T-cell (primary cell): ENCODE results near the gene GCN1. TPM values are rescaled to one million over a fixed set of nuclear protein-coding genes. Genes with fewer than 3 reads are reported as not detected.

ENCODE experiments used
- ATAC-seq, 4 experiments: fragments of 200-7000 bp in 3 of 4; fragments of 150-1000 bp in 1 of 4; cut with Tn5 transposase; replicated peaks in 1 of 4; 1 replicate in 3 of 4; 2 replicates in 1 of 4; pipeline ENCODE4 v1.10.0; 2021; ENCODE audit warnings: moderate library complexity in 3 of 4, mild to moderate bottlenecking in 2 of 4, moderate number of reproducible peaks in 1 of 4
- CTCF ChIA-PET, 2 donors: fragments of 300-600 bp; sonication (Branson Sonifier 250); formaldehyde crosslinking; loops; one replicate each; lab custom pipeline; 2022; ENCODE audit warnings: antibody characterized with exemption in 2 of 2; lab: Charles Lee
- POLR2A ChIA-PET, 2 donors: fragments of 300-600 bp; sonication (Branson Sonifier 250); formaldehyde crosslinking; loops; one replicate each; lab custom pipeline; 2022; ENCODE audit warnings: antibody characterized with exemption in 2 of 2; lab: Charles Lee
- DNase-seq, 35 experiments: peaks; one replicate each; pipeline versions ENCODE4 v3.0.0 to v3.0.0-alpha.2; 2013 to 2023
- H3K27ac ChIP-seq: one replicate; pipeline ENCODE4 v1.5.1; 2013; ENCODE audit warnings: low read length
- H3K27me3 ChIP-seq, 2 experiments: replicated peaks in 1 of 2; 1 replicate in 1 of 2; 2 replicates in 1 of 2; pipeline versions ENCODE4 v1.6.1 to v1.7.0; 2013; ENCODE audit warnings: low read length in 1 of 2, mixed read lengths in 1 of 2; ENCODE audit not compliant: control insufficient read depth in 2 of 2, insufficient read depth in 2 of 2; ENCODE audit errors: extremely low read depth in 1 of 2
- H3K36me3 ChIP-seq, 2 donors: 1 replicate in 1 of 2; 2 replicates in 1 of 2; pipeline versions ENCODE4 v1.6.1 to v1.7.0; 2013; ENCODE audit warnings: low read length in 1 of 2; ENCODE audit not compliant: control insufficient read depth in 2 of 2, insufficient read depth in 1 of 2; ENCODE audit errors: extremely low read depth in 1 of 2
- H3K4me1 ChIP-seq, 2 experiments: 1 replicate in 1 of 2; 2 replicates in 1 of 2; pipeline versions ENCODE4 v1.6.1 to v1.7.0; 2013; ENCODE audit warnings: low read length in 2 of 2, mixed read lengths in 1 of 2; ENCODE audit not compliant: insufficient read depth in 2 of 2, control insufficient read depth in 1 of 2; ENCODE audit errors: extremely low read depth in 1 of 2
- H3K4me3 ChIP-seq, 2 donors: 1 replicate in 1 of 2; 2 replicates in 1 of 2; pipeline versions ENCODE4 v1.5.1 to v1.7.0; 2013; ENCODE audit warnings: mild to moderate bottlenecking in 2 of 2, low read length in 1 of 2, moderate library complexity in 1 of 2; ENCODE audit not compliant: control insufficient read depth in 1 of 2; ENCODE audit errors: extremely low read depth in 1 of 2
- H3K9me3 ChIP-seq: 2 replicates; pipeline ENCODE4 v1.7.0; 2013
- H3K27ac Mint-ChIP-seq, 2 donors: one replicate each; pipeline ENCODE4 v1.8.0; 2020 to 2021; ENCODE audit warnings: mild to moderate bottlenecking in 2 of 2, mixed read lengths in 2 of 2
- H3K27me3 Mint-ChIP-seq, 2 donors: one replicate each; pipeline ENCODE4 v1.8.0; 2021 to 2022; ENCODE audit warnings: mixed read lengths in 2 of 2
- H3K36me3 Mint-ChIP-seq: one replicate; pipeline ENCODE4 v1.8.0; 2021; ENCODE audit warnings: mixed read lengths
- H3K4me1 Mint-ChIP-seq, 3 donors: one replicate each; pipeline ENCODE4 v1.8.0; 2020 to 2022; ENCODE audit warnings: mixed read lengths in 3 of 3, mild to moderate bottlenecking in 1 of 3
- H3K4me3 Mint-ChIP-seq, 3 donors: one replicate each; pipeline ENCODE4 v1.8.0; 2020 to 2022; ENCODE audit warnings: mild to moderate bottlenecking in 3 of 3, mixed read lengths in 3 of 3, moderate library complexity in 3 of 3
- H3K9me3 Mint-ChIP-seq, 3 donors: one replicate each; pipeline ENCODE4 v1.8.0; 2020 to 2022; ENCODE audit warnings: mixed read lengths in 3 of 3
- WGBS: methylation state at CpG from one replicate; pipeline ENCODE4 v1.1.5; 2013; ENCODE audit warnings: missing lambda C conversion rate; ENCODE audit not compliant: insufficient coverage; 5-methylcytosine and 5-hydroxymethylcytosine counted together
- total RNA-seq, 35 experiments: library from RNA in 6 of 35; stranded (reverse) in 6 of 35; fragments of 120-200 nt in 1 of 35; gene quantifications; one replicate each; pipeline versions ENCODE4 v1.2.1 to v1.2.4 and lab custom pipeline; 2013 to 2026

GCN1 gene
- total RNA-seq, 5 donors from 2014 or later (not counting 1 experiment from before 2014, with no cell fraction given): 139 to 171 (median 161) TPM

- H3K27ac Mint-ChIP-seq: no peak overlapping the region
- ATAC-seq: no peak
- Histone ChIP-seq H3K4me3 (no peak overlapping the region), H3K9me3 (no peaks in the 10 kb centered on the region), H3K27ac (no peak overlapping the region), H3K27me3 (no peaks in the 10 kb centered on the region), H3K36me3 (peaks cover 44 to 95% of the 10 kb centered on the region in 2 donors), H3K4me1 (no peaks in the 10 kb centered on the region)
- WGBS: 85% methylated on average over 2 of the region's 6 CpGs
- peaks cover 39% of the 10 kb centered on the region for H3K36me3 Mint-ChIP-seq
- CTCF ChIA-PET: no interaction called here
- POLR2A ChIA-PET: no interaction called here
- H3K27me3 Mint-ChIP-seq: no peaks in the 10 kb centered on the region
- no peak overlapping the region for H3K4me3 Mint-ChIP-seq
- DNase-seq: no peak
- H3K9me3 Mint-ChIP-seq: no peaks in the 10 kb centered on the region
- peaks cover 0 to 2% (median 0%) of the 10 kb centered on the region in 3 donors for H3K4me1 Mint-ChIP-seq
Measured at GRCh38 chr12:120132863-120133385, 61.6 kb downstream of the GCN1 start.

DNA sequence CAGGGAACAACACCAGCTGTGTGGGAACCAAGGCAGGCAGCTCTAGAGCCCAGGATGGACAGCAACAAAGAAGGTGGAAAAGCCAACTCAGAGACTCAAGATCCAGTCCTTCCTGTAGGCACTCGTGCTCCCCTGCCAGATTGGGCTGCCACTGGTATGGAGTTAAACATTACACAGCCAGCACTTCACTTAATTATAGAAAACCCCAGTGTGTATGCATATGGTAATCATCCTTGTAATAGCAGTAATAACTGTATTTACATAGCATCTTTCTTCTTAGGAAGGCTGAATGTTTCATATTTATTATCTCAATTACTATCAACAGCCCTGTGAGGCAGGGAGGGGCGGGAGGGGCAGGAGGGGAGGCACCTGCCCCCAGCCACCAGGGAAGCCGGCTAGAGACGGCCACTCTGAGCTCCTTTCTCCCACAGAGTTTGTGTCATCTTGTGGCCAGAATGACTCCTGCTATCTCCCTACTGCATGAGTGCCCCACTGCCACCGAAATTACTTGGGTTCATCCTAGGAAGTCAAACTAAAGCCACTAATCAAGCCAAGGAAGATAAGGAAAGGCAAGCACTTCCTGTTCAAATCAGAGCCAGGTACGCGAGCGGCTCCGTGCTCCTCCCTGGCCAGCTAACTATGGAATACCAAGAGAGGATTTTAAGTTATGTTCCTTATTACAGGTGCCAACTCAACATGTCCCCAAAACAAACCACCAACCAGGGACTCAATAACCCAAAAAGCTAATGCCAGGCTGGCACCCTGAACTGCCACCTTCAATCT lies 62.3 kb downstream of the GCN1 start:
- H3K27me3 ChIP-seq: no peaks in the 10 kb centered on the region
- WGBS: 90% methylated on average over 2 of the region's 9 CpGs
- ATAC-seq: no peak
- peaks cover 0 to 2% (median 0%) of the 10 kb centered on the region in 3 donors for H3K4me1 Mint-ChIP-seq
- ChIA-PET CTCF (no interaction called here), POLR2A (no interaction called here)
- DNase-seq: no peak
- H3K36me3 Mint-ChIP-seq: peaks cover 41% of the 10 kb centered on the region
- no peak overlapping the region for H3K27ac ChIP-seq
- H3K36me3 ChIP-seq: peaks cover 50 to 95% of the 10 kb centered on the region in 2 donors
- no peaks in the 10 kb centered on the region for H3K9me3 ChIP-seq
- no peak overlapping the region for H3K27ac Mint-ChIP-seq
- H3K4me1 ChIP-seq: no peaks in the 10 kb centered on the region
- no peak overlapping the region for H3K4me3 Mint-ChIP-seq
- no peaks in the 10 kb centered on the region for H3K27me3 Mint-ChIP-seq
- H3K4me3 ChIP-seq: no peak overlapping the region
- H3K9me3 Mint-ChIP-seq: no peaks in the 10 kb centered on the region

- no peaks in the 10 kb centered on the region for H3K9me3 Mint-ChIP-seq
- DNase-seq (no peak), ATAC-seq (no peak)
- no peak overlapping the region for H3K4me3 Mint-ChIP-seq
- no peak overlapping the region for H3K27ac Mint-ChIP-seq
- Histone ChIP-seq H3K4me3 (no peak overlapping the region), H3K27me3 (no peaks in the 10 kb centered on the region), H3K36me3 (peaks cover 57 to 91% of the 10 kb centered on the region in 2 donors), H3K27ac (no peak overlapping the region), H3K9me3 (no peaks in the 10 kb centered on the region), H3K4me1 (no peaks in the 10 kb centered on the region)
- 98% methylated on average over 15 of the region's 15 CpGs for WGBS
- H3K4me1 Mint-ChIP-seq: peaks cover 0 to 5% (median 2%) of the 10 kb centered on the region in 3 donors
- ChIA-PET CTCF (no interaction called here), POLR2A (no interaction called here)
- H3K36me3 Mint-ChIP-seq: peaks cover 49% of the 10 kb centered on the region
- no peaks in the 10 kb centered on the region for H3K27me3 Mint-ChIP-seq
Measured at GRCh38 chr12:120131116-120131515, 63.4 kb downstream of the GCN1 start.

DNA sequence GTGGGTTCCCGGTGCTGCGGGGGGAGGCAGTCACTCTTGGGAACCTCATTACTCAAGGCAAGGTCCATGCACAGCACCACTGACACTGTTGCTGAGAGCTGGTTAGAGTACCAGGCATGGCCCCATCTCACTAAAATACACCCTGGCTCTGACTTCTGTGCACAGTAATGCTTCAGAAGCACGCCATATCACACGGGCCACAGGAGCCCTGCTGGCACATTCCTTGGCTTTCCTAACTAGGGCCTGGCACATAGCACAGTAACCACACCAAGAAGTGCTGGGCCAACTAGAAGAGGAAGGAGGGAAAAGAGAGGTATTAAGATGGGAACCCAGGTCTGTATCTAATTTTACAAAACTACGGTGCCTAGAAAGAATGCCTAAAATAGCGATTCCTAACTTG lies 64.5 kb downstream of the GCN1 start:
- Histone ChIP-seq H3K4me3 (no peak overlapping the region), H3K9me3 (no peaks in the 10 kb centered on the region), H3K4me1 (no peaks in the 10 kb centered on the region), H3K36me3 (peaks cover 60 to 84% of the 10 kb centered on the region in 2 donors), H3K27ac (no peak overlapping the region), H3K27me3 (no peaks in the 10 kb centered on the region)
- Mint-ChIP-seq H3K4me1 (peaks cover 0 to 8% (median 4%) of the 10 kb centered on the region in 3 donors), H3K4me3 (no peak overlapping the region), H3K36me3 (peaks cover 49% of the 10 kb centered on the region), H3K9me3 (no peaks in the 10 kb centered on the region), H3K27me3 (no peaks in the 10 kb centered on the region), H3K27ac (no peak overlapping the region)
- 94% methylated on average over 2 of the region's 6 CpGs for WGBS
- POLR2A ChIA-PET: no interaction called here
- CTCF ChIA-PET: no interaction called here
- DNase-seq: no peak
- ATAC-seq: no peak

- Histone ChIP-seq H3K27me3 (no peaks in the 10 kb centered on the region), H3K4me1 (peaks cover 0 to 23% of the 10 kb centered on the region in 2 experiments), H3K4me3 (no peak overlapping the region), H3K9me3 (no peaks in the 10 kb centered on the region), H3K36me3 (peaks cover 37 to 51% of the 10 kb centered on the region in 2 donors), H3K27ac (no peak overlapping the region)
- Mint-ChIP-seq H3K4me1 (peaks cover 17 to 31% (median 28%) of the 10 kb centered on the region in 3 donors), H3K27me3 (no peaks in the 10 kb centered on the region), H3K36me3 (peaks cover 33% of the 10 kb centered on the region), H3K9me3 (no peaks in the 10 kb centered on the region), H3K4me3 (no peak overlapping the region), H3K27ac (peak overlapping the region in 1 of 2 donors; percentile 75)
- CTCF ChIA-PET: no interaction called here
- DNase-seq (peak in 1 of 35 experiments; percentile 14), ATAC-seq (no peak)
- no CpG with 5 or more reads among the region's 2 CpGs for WGBS
- POLR2A ChIA-PET: interaction anchor here (0.6 kb wide), 2 partner anchors 150 to 224 kb away, joined by 3 to 4 read pairs; no protein-coding TSS in a partner anchor
Measured at GRCh38 chr12:120126635-120127005, 67.9 kb downstream of the GCN1 start.

GRCh38 chr12:120125792-120126634 lies 68.5 kb downstream of the GCN1 start:
- DNase-seq (no peak), ATAC-seq (no peak)
- no peaks in the 10 kb centered on the region for H3K27me3 Mint-ChIP-seq
- ChIA-PET CTCF (interaction anchor here (0.5 kb wide), 2 partner anchors 125 to 200 kb away, joined by 3 to 7 read pairs; no protein-coding TSS in a partner anchor), POLR2A (interaction anchor here in 1 of 2 donors (0.6 to 0.9 kb wide), 2 partner anchors 181 to 223 kb away, joined by 3 read pairs; no protein-coding TSS in a partner anchor)
- Histone ChIP-seq H3K9me3 (no peaks in the 10 kb centered on the region), H3K36me3 (peaks cover 33 to 44% of the 10 kb centered on the region in 2 donors), H3K4me1 (peaks cover 2 to 29% of the 10 kb centered on the region in 2 experiments), H3K27me3 (no peaks in the 10 kb centered on the region), H3K4me3 (no peak overlapping the region), H3K27ac (no peak overlapping the region)
- peaks cover 28% of the 10 kb centered on the region for H3K36me3 Mint-ChIP-seq
- 96% methylated on average over 5 of the region's 6 CpGs for WGBS
- peaks cover 23 to 37% (median 34%) of the 10 kb centered on the region in 3 donors for H3K4me1 Mint-ChIP-seq
- H3K4me3 Mint-ChIP-seq: no peak overlapping the region
- H3K27ac Mint-ChIP-seq: peak overlapping the region in 1 of 2 donors; percentile 75
- H3K9me3 Mint-ChIP-seq: no peaks in the 10 kb centered on the region
